Measurements from ENCODE around the gene FGD5.

Gene FGD5

DNA sequence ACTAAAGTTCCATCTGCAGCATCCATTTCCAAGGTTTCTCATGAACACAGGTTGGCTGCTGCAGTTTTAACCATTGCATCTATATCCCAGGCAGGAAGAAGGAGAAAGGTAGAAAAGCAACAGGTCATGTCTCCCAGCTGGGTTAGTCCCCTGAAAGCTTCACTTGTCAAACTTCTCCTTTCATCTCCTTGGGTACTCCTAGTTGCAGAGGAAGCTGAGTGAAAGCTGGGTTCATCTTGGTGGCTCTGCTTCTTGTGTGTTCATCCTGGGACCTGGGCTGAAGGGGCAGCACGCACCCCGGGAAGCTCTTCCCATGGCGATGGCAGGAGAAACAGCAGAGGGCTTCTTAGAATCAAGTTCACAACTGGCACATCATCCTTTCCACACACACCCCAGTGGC is 67.3 kb downstream of the FGD5 start:
- TF ChIP-seq, protein P1, sequence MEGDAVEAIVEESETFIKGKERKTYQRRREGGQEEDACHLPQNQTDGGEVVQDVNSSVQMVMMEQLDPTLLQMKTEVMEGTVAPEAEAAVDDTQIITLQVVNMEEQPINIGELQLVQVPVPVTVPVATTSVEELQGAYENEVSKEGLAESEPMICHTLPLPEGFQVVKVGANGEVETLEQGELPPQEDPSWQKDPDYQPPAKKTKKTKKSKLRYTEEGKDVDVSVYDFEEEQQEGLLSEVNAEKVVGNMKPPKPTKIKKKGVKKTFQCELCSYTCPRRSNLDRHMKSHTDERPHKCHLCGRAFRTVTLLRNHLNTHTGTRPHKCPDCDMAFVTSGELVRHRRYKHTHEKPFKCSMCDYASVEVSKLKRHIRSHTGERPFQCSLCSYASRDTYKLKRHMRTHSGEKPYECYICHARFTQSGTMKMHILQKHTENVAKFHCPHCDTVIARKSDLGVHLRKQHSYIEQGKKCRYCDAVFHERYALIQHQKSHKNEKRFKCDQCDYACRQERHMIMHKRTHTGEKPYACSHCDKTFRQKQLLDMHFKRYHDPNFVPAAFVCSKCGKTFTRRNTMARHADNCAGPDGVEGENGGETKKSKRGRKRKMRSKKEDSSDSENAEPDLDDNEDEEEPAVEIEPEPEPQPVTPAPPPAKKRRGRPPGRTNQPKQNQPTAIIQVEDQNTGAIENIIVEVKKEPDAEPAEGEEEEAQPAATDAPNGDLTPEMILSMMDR (IDR thresholded peaks at IDR 0.05; ENCODE audit: control extremely low read depth, extremely low read depth, low read depth, missing control alignments), result no peak
- CTCF ChIA-PET, result no interaction called here
- POLR2A ChIA-PET, result no interaction called here
- DNase-seq (ENCODE audit: extremely low spot score), result no peak

DNA sequence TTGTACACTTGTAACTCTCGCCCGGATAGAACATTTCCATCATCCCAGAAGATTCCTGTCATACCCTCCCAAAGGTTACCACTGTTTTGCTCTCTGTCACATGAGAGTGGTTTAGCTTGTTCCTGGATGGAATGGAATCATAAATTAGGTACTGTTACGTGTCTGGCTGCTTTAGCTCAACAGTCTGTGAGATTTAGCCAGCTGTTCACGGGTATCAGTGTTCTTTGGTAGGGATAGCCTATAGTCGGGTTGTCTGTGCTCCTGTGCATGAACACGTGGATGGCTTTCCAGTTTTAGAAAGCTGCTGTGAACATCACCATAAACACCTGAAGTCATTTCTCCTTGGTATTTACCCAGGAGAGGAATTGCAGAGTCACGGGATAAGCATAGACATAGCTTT is 70.4 kb downstream of the FGD5 start:
- POLR2A ChIA-PET, result no interaction called here
- CTCF ChIA-PET, result interaction anchor here (0.8 kb wide), 1 partner anchor 98 kb away, joined by 3 read pairs; no protein-coding TSS in a partner anchor
- DNase-seq (ENCODE audit: extremely low spot score), result no peak
- TF ChIP-seq, protein P1 (IDR thresholded peaks at IDR 0.05; ENCODE audit: control extremely low read depth, extremely low read depth, low read depth, missing control alignments), result no peak

DNA sequence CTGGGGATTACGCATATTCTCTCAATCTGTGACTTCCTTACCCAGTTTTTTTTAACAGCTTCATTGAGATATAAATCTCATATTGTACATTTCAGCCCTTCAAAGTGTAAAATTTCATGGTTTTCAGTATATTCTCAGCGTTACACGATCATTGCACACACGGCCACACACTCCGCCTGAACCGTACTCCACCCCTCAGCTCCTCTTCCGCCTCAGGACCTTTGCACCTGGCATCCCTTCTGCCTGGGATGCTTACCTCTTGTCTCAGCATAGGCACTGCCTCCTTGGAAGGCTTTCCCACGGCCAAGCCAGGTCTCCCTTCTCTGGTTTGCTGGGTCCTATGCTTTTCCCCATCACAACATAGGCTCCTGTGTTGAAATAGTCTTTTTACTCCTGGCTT is 71.2 kb downstream of the FGD5 start:
- no peak for DNase-seq (ENCODE audit: extremely low spot score)
- ChIA-PET POLR2A (no interaction called here), CTCF (interaction anchor here (0.8 to 1.3 kb wide), 2 partner anchors 10 to 99 kb away, joined by 3 read pairs; no protein-coding TSS in a partner anchor)
- TF ChIP-seq, protein P1 (IDR thresholded peaks at IDR 0.05; ENCODE audit: control extremely low read depth, extremely low read depth, low read depth, missing control alignments), result no peak

DNA sequence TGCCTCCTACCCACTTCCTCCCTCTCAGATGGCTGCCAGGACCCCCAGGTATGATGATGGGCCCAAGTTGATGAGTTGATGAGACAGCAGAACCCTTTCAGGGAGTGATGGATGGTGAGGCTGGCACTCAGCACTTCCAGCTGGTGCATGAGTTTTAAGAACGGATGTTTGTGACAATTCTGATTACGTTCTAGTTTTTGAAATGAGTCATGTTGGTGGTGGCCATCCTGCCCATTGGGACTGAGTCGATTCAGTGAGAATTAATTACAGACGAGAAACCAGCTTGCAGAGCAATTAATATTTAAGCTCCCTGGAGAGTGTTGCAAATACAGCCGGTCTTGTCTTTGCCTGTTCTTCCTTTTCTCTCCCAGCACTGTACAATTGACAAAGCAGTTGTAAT is 71.7 kb downstream of the FGD5 start:
- no peak for DNase-seq (ENCODE audit: extremely low spot score)
- TF ChIP-seq, protein P1 (IDR thresholded peaks at IDR 0.05; ENCODE audit: control extremely low read depth, extremely low read depth, low read depth, missing control alignments), result no peak
- ChIA-PET CTCF (interaction anchor here (1.3 kb wide), 2 partner anchors 10 to 31 kb away, joined by 3 read pairs; no protein-coding TSS in a partner anchor), POLR2A (no interaction called here)

DNA sequence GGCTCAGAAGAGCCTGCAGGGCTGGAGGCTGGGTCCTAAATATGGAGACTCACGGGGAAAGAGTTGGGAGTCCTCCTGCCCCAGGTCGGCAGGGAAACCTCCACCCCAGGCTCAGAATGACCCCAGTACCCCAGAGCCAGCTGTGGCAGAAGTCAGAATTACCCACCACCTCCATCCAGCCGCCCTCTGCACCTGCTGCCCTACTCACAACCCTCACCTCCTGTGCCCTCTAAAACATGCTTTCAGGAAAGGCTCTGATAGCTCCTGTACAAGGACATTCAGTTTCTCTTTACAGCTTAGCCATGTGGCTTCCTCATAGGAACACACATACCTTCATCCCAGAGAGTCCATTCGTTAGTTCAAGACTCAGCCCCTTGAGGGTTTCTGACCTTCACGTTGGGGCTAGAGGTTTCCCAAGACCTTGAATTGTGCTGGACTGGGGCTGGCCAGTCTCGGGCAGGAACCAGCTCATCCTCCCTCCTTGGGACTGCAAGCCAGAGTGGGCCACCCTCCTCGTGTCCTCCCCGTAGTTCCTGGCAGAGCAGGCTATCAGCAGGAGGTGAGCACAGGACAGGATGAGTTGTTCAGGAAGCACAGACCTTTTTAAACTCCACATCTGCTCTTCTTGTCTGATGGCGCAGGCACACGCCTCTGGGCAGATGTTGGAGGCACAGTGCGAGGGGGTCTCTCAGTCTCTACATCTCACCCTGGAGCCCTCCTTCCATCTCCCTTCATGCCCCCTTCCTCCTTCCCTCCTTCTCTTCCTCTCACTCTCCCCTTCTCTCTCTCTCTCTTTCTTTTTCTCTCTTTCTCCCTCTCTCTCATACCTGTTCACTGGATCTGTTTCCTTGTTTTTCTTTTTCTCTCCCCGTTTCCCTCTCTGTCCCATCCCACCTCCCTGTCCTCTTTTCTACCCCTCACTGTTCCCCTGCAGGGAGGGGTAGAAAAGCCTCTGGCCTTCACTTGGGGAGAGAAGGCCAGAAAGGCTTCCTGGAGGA is 72.7 kb downstream of the FGD5 start:
- no peak for DNase-seq (ENCODE audit: extremely low spot score)
- TF ChIP-seq, protein P1 (IDR thresholded peaks at IDR 0.05; ENCODE audit: control extremely low read depth, extremely low read depth, low read depth, missing control alignments), result no peak
- CTCF ChIA-PET, result interaction anchor here (1.3 kb wide), 2 partner anchors 9 to 30 kb away, joined by 3 read pairs; no protein-coding TSS in a partner anchor
- POLR2A ChIA-PET, result no interaction called here

DNA sequence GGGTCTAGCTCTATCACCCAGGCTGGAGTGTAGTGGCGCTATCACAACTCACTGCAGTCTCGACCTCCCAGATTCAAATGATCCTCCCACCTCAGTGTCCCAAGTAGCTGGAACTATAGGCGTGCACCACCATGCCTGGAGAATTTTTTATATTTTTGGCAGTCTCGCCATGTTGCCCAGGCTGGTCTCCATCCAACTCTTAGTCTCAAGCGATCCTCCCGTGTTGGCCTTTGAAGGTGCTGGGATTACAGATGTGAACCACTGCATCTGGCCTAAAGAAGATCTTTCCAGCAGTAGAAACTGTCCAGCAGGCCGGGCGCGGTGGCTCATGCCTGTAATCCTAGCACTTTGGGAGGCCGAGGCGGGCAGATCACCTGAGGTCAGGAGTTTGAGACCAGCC is 73.5 kb downstream of the FGD5 start:
- no peak for DNase-seq (ENCODE audit: extremely low spot score)
- CTCF ChIA-PET, result no interaction called here
- POLR2A ChIA-PET, result no interaction called here
- TF ChIP-seq, protein P1 (IDR thresholded peaks at IDR 0.05; ENCODE audit: control extremely low read depth, extremely low read depth, low read depth, missing control alignments), result no peak
